ENCODE measurements around the gene TAF4.

DNA sequence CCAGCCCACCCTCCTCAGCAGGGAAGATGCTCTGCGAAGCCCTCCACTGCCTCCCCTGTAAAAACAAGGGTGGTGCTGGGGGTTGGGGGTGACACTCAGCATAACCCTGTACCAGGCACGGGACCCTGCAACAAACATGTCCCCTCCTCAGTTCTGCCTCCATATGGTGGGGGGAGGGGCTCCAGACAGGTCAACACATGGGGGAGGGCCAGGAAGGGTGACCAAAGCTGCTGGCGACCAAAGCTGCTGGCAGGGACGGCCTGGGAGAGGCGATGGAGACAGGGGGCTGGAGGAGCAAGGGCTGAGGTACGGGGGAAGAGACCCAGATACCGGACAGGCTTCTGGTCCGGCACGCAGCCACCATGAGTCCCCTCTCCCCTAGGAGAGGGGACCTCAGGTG lies 123.2 kb downstream of the TAF4 start:
- TF ChIP-seq POLR2A (IDR thresholded peaks at IDR 0.05; ENCODE audit: low read length) (no peak), GATA1 (IDR thresholded peaks at IDR 0.05; ENCODE audit: low read depth, low read length) (no peak)
